ENCODE measurements around the gene SLC41A1.

SLC41A1 gene

DNA sequence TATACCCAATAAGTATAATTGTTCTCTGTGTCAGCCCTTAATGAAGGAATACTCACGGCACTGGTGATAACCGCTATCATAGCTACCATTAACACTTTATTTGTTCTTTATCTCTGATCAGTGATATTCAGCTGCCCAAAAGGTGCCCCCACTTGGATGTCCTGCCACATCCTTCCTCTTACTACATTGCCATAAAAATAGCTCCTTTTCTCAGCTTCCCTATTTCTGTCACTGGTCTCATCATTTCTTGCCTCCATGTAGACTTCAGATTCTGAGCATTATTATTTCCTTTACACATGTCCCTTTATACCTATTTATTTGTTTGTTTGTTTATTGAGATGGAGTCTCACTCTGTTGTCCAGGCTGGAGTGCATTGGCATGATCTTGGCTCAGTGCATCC, 35.0 kb downstream of the SLC41A1 start:
- no peak overlapping the region for H3K4me3 ChIP-seq (ENCODE audit: low read length)
- TF ChIP-seq, protein P1, sequence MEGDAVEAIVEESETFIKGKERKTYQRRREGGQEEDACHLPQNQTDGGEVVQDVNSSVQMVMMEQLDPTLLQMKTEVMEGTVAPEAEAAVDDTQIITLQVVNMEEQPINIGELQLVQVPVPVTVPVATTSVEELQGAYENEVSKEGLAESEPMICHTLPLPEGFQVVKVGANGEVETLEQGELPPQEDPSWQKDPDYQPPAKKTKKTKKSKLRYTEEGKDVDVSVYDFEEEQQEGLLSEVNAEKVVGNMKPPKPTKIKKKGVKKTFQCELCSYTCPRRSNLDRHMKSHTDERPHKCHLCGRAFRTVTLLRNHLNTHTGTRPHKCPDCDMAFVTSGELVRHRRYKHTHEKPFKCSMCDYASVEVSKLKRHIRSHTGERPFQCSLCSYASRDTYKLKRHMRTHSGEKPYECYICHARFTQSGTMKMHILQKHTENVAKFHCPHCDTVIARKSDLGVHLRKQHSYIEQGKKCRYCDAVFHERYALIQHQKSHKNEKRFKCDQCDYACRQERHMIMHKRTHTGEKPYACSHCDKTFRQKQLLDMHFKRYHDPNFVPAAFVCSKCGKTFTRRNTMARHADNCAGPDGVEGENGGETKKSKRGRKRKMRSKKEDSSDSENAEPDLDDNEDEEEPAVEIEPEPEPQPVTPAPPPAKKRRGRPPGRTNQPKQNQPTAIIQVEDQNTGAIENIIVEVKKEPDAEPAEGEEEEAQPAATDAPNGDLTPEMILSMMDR (conservative IDR thresholded peaks at IDR 0.05; ENCODE audit: low read length): no peak
- no peak for DNase-seq (ENCODE audit: low read depth)

DNA sequence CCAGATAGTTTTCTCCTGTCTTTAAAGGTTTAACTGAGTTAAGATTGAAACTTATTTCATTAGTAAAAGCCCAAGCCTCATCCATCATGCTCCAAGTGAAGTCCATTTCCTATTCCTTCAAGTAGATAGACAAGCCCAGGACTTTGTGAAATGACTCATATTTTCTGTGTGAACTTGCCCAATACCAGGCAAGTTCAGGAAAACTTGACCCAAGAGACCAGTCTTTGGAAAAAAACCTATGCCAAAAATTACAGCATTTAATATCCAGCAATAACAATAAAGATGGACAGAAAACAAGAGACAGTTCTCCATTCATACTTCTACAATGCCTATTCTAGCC, 37.3 kb downstream of the SLC41A1 start:
- peak overlapping the region; percentile 96 for H3K4me3 ChIP-seq (ENCODE audit: low read length)
- TF ChIP-seq, protein P1 (conservative IDR thresholded peaks at IDR 0.05; ENCODE audit: low read length): no peak

DNA sequence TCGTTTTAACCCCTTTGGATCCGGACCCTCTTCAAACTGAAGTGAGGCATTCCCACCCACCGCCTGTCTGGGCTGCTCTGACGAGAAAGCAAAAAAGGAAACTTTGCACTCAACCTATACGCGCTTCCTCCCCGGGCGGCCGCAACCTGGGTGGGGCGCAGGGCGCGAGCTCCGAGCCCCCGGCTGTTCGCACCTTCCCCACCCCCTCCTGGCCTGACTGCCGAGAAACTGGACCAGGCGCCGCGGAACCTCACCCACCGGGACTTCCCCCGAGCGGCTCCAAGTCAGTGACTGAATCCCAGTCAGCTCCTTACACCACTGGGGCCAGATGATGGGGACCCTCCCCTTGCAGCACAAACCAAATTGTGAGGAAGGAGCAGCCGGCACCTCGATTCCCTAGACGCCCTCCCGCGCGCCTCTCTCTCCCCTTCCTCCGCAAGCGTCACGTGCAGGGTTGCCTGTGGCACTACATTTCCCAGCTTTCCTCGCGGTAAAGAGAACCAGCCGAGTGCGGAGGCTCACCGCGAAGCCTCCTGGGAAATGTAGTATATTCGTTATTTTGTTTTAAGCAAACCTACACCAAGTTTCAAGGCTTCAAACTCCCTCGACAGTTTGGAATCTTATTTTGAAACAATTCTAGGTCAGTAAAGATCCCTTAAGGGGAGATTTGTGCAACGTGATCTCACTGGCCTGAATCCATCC, 37.8 kb downstream of the SLC41A1 start, which contains the start of gene RAB29:
RAB29 (minus strand) TSS at position 468 of the 702 bp plus-strand sequence. CDS start 526 bp downstream, outside the sequence.
- H3K4me3 ChIP-seq (ENCODE audit: low read length): peak within 1 kb of the TSS; percentile 96
- TF ChIP-seq, protein P1 (conservative IDR thresholded peaks at IDR 0.05; ENCODE audit: low read length): no peak
- DNase-seq (ENCODE audit: low read depth): peak; percentile 76

More for the DNA sequence above, 37.3 kb downstream of the SLC41A1 start:
- DNase-seq (ENCODE audit: low read depth): peak; percentile 63

DNA sequence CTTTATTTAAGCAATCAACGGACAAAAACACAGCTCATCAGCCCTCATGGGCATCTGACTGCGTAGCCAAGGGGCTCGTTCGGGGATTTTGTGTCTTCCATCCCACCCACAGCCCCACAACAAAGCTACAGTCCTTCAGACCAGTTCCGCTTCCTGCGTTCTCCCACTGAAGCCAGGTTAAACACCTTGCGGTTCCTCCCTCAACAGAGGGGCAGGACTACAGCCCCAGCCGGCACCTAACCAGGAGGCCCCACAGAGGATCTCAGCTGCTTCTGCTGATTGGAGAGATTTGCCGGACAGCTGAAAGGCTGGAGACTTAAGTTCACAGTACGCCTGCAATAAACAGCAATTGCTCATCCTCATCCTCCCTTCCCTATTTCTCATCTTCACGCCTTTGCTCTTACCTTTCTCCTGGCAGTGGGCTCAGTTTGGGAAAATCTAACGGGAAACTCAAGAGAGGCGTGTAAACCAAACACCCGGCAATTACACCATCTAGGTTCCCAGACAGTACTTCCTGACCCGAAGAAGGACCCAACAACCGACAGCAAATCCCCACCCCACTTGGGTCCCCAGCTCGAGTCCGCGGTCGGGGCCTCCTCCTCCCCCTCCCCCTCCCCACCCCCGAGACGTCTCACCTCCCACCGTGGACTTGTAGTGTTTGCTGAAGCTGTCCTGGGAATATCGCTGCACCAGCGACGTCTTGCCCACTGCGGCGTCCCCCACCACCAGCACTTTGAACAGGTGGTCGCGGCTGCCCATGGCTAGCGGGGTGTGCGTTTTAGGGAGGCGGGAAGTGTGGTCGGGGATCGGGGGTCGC, 38.6 kb downstream of the SLC41A1 start:
- TF ChIP-seq, protein P1 (conservative IDR thresholded peaks at IDR 0.05; ENCODE audit: low read length): no peak
- no peak for DNase-seq (ENCODE audit: low read depth)
- peak overlapping the region; percentile 96 for H3K4me3 ChIP-seq (ENCODE audit: low read length)

DNA sequence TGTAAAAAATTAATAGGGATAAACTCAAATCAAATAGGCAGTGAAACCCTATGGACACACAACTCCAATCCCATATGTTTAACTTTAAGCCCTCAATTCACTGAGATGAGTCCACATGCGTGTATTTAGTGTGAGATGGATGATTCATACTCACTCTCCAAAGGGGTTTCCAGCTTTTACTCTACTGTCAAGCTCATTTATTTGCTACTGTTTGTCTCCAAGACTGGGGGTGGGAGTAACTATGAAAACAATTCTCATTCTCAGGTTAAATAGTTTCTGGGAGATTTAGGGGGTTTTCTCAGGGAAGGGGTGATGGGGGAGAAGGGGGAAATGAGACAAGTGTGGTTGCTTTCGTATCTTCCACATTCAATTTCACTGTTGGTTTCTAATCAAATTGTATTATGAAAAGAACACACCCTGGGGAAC, 40.4 kb downstream of the SLC41A1 start:
- TF ChIP-seq, protein P1 (conservative IDR thresholded peaks at IDR 0.05; ENCODE audit: low read length): no peak
- H3K4me3 ChIP-seq (ENCODE audit: low read length): no peak overlapping the region
- no peak for DNase-seq (ENCODE audit: low read depth)

DNA sequence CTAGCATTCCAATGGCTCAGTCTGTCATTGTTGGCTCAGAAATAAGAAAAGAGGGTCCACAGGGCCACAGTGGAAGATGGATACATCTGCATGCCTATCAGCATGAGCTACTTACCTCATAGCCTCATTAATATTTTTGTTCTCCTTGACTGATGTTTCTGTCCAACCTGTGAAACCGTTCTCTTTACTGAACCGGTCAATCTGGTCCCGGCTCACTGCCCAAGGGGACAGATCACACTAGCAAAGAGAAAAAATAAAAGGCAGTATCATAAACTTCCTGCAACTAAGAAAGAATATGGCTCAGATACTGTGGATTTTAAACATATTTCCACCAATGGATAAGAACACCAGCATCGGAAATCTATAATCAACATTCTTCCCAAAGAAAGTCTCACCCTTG, 42.4 kb downstream of the SLC41A1 start:
- H3K4me3 ChIP-seq (ENCODE audit: low read length): no peak overlapping the region
- TF ChIP-seq, protein P1 (conservative IDR thresholded peaks at IDR 0.05; ENCODE audit: low read length): no peak
- no peak for DNase-seq (ENCODE audit: low read depth)
